Epithelial cell of esophagus (primary cell): ENCODE measurements around the gene ARPIN.

ENCODE experiments used
- DNase-seq: peaks from one replicate; pipeline ENCODE4 v3.0.0; 2010; ENCODE audit warnings: low read depth
- H3K4me3 ChIP-seq: 2 replicates; pipeline ENCODE4 v1.5.1; 2011; ENCODE audit warnings: mild to moderate bottlenecking, low read length, control low read depth
- TF ChIP-seq, protein P1 (sequence below): IDR thresholded peaks from 2 replicates; pipeline ENCODE4 v1.5.1; 2011; ENCODE audit warnings: low read depth, mild to moderate bottlenecking, low read length, control low read depth, inconsistent platforms; ENCODE audit not compliant: insufficient read depth; ENCODE audit errors: missing control alignments

The ARPIN gene

DNA sequence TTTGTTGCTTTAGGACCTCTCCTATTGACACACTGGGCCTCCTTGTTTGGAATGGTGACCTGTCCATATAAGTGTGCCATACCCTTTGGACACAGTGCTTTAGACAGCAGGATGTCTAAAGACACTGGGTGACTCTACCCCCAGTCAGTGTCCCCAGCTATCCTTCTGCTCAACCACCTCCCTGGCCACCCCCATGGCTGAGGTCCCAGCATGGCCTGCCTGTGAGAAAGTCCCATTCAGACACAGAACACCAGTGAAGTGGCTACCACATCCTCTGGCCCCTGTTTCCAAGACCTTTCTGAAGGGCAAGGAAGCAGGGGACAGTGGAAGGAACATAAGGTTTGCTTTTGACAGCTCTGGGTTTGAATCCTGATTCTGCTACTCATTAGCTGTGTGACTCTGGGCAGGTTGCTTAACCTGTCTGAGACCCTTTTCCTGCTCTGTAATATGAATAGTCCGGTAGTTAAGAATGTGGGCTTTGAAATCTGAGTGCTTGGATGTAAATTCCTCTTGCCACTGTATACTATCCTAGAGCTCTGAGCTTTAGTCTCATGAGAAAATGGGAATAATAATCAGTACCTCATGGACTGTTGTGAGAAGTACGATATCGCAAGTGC lies 12.7 kb downstream of the ARPIN start:
- no peak for DNase-seq
- TF ChIP-seq, protein P1, sequence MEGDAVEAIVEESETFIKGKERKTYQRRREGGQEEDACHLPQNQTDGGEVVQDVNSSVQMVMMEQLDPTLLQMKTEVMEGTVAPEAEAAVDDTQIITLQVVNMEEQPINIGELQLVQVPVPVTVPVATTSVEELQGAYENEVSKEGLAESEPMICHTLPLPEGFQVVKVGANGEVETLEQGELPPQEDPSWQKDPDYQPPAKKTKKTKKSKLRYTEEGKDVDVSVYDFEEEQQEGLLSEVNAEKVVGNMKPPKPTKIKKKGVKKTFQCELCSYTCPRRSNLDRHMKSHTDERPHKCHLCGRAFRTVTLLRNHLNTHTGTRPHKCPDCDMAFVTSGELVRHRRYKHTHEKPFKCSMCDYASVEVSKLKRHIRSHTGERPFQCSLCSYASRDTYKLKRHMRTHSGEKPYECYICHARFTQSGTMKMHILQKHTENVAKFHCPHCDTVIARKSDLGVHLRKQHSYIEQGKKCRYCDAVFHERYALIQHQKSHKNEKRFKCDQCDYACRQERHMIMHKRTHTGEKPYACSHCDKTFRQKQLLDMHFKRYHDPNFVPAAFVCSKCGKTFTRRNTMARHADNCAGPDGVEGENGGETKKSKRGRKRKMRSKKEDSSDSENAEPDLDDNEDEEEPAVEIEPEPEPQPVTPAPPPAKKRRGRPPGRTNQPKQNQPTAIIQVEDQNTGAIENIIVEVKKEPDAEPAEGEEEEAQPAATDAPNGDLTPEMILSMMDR = no peak
- no peak overlapping the region for H3K4me3 ChIP-seq

DNA sequence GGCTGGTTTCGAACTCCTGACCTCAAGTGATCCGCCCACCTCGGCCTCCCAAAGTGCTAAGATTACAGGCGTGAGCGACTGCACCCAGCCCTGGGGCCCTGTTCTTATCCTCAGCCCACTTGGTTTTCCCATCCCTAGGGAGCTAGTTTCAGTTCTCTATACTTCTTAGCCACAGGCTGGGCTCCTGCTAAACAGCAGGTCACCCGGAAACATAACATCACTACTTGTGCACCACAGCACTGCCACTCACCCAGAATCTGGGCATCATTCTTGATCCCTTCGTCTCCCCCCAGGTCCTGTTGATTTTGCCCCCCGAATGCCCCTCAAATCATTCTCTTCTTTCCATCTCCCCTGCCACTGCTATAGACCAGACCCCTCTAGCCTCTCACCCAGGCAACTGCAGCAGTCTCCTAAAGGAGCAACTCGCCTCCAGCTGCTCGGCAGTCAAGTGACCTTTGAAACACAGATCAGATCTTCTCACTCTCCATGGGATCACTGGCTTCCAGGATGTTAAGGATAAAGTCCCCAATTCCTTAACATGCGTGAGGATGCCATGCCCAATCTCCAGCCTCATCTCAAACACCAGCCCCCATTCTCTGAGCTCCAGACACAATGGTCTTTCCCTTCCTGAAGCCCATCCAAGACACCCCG lies 13.3 kb downstream of the ARPIN start:
- no peak for DNase-seq
- TF ChIP-seq, protein P1 = no peak
- H3K4me3 ChIP-seq = no peak overlapping the region

DNA sequence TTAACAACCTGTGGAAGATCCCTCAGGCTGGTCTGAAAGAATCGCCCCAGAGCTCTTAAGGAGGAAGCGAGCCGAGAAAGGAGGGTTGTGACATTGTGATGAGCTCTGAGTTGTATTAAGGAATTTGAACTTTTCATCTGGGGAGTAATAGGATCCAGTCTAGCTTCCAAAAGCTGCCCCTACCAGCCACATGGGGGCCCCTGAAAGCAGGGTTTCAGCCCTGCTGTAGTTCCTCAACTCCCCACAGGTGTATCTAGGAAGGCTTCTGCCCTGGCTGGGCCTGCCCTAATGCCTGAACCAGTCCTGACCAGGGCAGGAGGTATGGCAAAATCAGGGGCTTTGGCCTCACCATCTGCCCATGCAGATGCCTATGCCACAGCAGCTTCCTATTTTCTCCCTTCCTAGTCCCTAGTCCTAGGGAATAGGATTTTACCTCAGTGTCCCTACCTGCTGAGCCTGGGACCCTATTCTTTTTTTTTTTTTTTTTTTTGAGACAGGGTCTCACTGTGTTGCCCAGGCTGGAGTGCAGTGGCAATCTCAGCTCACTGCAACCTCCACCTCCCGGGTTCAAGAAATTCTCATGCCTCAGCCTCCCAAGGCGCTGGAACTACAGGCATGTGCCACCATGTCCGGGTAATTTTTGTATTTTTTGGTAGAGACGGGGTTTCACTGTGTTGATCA lies 14.0 kb downstream of the ARPIN start:
- peak; percentile 82 for DNase-seq
- H3K4me3 ChIP-seq = no peak overlapping the region
- TF ChIP-seq, protein P1 = peak; percentile 96

DNA sequence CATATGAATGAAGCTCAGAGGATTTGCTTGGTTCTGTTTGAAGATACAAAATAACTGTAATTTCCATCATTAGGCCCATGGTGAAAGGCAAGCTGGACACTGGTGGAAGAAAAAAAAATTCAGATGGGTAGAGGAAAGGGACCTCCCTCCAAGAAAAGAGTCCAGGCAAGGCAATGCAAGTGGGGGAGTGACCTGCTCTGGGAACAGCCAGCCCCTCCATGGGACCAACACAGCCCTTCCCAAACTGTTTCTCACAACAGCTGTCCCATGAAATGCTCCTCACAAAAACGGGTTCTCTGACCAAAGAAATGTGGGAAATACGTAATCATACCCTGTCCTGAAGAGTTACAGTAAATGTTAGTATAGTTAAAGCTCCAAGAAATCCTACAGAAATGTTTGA lies 14.6 kb downstream of the ARPIN start:
- TF ChIP-seq, protein P1 = no peak
- no peak overlapping the region for H3K4me3 ChIP-seq
- no peak for DNase-seq

DNA sequence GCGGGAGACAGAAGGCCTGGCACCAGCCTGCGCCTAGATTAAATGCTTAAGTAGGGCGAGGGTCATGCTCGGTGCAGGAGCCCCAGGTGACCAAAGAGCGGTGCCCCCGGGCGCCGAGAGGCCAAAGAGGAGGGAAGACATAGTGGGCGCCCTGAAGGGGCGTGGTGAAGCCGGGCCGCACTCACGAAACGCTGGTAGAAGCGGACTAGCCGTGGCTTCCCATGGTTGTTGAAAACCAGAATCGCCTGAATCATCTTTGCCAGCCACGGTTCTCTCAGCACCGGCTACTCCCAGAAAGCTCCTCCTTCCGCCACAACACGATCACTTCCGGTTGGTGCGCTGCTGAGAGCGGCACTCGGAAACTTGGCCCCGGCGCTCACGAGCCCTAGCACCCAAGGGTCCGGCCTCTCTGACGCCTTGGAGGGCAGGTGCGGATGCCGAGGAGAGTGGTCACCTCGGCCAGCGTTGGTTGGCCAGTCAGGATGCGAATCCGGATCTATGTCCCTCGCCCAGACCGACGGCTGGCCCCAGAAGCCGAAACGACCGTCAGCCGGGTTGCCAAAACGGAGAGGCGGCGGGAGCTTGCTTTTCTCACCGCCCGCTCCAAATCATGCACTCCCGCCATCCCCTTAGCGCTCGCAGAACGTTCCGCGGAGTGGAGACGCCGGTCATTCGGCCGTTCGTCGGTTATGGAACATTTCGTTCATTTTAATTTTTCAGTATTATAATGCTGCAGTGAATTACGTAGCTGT lies 18.9 kb downstream of the ARPIN start, which contains the start of gene AP3S2:
Gene AP3S2, minus strand, starts transcription at position 299 of the 752 bp plus-strand sequence. Its CDS starts 45 bp downstream, at position 254.
- TF ChIP-seq, protein P1 = no peak
- peak; percentile 96 for DNase-seq
- peak within 1 kb of the TSS; percentile 94 for H3K4me3 ChIP-seq

DNA sequence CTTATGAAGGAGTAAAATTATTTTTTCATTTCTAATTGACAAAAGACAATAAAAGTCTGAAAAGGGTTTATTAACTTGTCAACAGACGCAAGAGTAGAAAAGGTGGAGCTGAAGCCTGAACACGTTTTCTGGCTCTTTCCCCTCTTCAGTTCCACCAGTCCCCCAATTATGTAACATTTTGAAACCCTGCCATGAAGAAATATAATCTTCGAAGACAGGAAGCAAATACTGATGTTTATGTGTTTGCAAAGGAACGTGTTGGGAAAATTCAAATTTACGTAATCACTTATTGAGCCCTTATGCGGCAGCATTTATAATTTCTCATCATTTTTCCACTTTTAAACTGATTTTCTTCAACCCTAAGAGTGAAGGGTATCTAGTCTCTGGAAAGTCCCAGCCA lies 19.7 kb downstream of the ARPIN start:
- peak overlapping the region; percentile 94 for H3K4me3 ChIP-seq
- TF ChIP-seq, protein P1 = no peak
- peak; percentile 19 for DNase-seq
